ENCODE data around the gene TFPT.

The TFPT gene

DNA sequence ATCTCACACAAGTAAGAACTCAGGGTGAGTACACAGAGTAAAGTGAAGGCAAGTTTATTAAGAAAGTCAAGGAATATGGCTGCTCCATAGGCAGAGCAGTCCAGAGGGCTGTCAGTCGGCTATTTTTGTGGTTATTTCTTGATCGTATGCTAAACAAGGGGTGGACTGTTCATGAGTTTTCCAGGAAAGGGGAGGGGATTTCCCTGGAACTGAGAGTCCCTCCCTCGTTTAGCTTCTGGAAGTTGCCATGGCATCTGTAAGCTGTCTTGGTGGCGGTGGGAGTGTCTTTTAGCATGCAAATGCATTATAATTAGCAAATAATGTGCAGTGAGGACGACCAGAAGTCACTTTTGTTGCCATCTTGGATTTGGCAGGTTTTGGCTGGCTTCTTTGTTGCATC, 46.0 kb downstream of the TFPT start:
- no peak for DNase-seq

DNA sequence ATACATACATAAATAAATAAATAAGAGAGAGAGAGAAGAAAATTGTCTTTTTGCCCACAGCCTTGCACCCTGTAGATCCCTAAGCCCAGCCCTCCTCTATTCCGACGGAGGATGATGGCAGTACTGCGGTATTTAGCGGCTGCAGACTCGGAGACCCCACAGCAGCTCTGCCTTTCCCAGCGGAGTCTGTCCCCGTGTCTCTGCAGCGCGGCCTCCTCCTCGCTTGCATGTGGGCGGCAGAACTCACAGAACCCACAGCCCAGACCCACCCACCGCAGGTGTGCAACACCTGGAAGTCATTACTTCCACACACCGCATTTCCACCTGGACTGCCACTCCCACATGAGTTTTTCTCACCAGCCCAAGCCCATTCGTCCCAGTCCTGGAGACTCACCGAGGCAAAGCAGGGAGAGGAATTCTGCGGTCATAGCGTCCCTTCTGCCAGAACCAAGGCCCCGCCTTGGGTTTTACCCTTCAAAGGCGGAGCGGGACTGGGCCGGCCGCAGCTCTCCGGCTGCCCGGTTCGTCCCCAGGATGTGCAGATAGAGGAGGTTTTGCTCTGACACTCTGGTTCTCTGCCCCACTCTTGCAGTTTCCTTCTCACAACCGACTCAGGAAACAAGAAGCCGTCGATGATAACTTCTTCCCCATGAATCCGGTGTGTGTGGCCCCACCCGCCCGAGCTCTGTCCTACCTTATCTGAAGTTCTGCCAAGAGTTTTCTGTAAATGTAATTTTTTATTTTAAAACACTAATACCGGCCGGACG, 51.9 kb downstream of the TFPT start, which contains the start of gene VSTM1:
VSTM1 (minus strand) TSS at position 548 of the 767 bp plus-strand sequence; CDS start at position 428, 120 bp downstream.
- no peak for DNase-seq

DNA sequence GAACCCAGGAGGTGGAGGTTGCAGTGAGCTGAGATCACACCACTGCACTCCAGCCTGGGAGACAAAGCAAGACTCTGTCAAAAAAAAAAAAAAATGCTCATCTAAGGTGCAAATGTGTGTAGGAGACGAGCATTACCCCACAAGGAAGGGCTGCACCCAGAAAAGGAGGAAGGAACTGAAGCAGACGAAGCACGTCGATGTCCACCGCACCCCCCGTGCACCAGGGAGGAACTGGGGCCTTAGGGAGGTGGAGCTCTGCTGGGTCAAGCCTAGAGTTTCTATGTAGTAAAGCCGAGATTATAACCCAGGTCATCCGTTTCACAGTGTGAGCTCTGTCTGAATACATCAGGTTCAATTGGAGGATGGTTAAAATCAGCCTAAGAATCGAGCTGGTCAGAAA, 52.8 kb downstream of the TFPT start:
- no peak for DNase-seq
